HG02943 (cell line): ENCODE measurements around the gene HTN3.
"Not testable (repeated sequence)": the region's sequence is repeated elsewhere in the genome, so short reads cannot be mapped to it uniquely, and the experiment has no call there.

Source experiments
- ATAC-seq: cut with Tn5 transposase; IDR thresholded peaks from one replicate; pipeline ENCODE4 v1.9.1; 2021; ENCODE audit warnings: mild to moderate bottlenecking, low read depth, moderate library complexity; ENCODE audit not compliant: unreplicated experiment

The HTN3 gene

GRCh38 chr4:70028159-70028558 is at the start of gene HTN3:
TSS of gene HTN3 (plus strand) at chr4:70028459. CDS start at chr4:70030741, 2,282 bp downstream.
- not testable (repeated sequence) for ATAC-seq

- ATAC-seq, result no peak
Measured at GRCh38 chr4:69984030-69984443, 44.2 kb upstream of the HTN3 start.

GRCh38 chr4:69986663-69987062 is 41.6 kb upstream of the HTN3 start:
- no peak for ATAC-seq

DNA sequence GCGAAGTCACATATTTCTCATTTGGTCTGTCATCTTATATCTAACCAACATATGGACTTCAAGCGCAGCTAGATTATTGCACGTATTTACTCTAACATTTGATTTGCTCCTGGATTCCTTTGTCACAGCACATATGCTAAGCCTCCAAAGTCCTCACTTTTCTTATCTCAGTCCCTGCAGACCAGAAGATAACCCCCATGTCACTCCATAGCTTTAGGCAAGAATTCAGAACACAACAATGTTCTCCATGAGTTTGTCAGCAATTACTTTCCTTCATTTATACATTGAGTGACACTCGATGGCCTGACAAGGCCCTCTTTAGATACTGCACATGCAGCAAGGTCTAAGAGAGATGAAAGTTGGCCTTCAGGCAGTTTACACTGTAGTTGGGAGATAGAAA is 37.2 kb upstream of the HTN3 start:
- ATAC-seq, result no peak

GRCh38 chr4:69994782-69995181 is 33.5 kb upstream of the HTN3 start:
- ATAC-seq, result no peak

DNA sequence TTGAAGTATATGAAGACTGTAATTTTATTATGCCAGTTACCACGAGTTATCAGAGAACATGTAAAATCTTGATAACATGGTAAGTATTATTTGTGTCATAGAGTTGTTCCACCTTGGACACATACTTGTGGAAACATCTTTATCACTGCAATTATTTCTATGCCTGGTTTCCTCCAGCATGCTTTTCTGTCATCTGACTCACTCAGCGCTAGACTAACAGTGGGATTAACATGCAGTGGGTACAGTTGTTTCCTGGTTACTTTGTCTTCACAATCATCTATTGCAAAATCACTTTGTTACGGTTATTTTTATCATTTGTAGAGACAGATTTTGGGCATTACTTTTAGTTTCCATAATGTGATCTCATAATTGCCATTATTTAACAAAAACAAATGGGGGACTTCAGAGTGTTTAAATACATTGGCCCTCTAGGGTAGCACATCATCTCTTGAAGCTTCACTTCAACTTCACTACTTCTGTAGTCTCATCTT is 32.7 kb upstream of the HTN3 start, which contains the start of gene STATH:
STATH (plus strand) TSS at position 441 of the 491 bp plus-strand sequence. CDS start 2,472 bp downstream, outside the sequence.
- ATAC-seq, result no peak

DNA sequence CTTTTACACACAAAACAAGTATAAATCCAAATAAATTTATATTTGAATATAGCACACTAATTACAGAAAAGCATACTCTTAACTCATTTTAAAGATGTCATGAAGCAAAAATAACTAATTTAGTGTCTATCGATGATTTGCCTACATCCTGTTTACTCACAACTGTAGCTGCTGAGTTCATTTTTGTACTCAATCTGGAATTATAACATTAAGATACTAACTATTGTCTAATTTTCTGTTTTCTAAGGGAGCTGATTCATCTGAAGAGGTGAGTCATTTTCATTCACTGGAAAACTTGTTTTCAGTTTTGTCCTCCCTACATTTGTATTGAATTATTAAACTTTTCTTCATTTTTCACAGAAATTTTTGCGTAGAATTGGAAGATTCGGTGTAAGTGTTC is 28.8 kb upstream of the HTN3 start:
- no peak for ATAC-seq

- ATAC-seq, result no peak
Measured at GRCh38 chr4:70000711-70001110, 27.5 kb upstream of the HTN3 start.

- ATAC-seq, result no peak
Measured at GRCh38 chr4:70002507-70002906, 25.8 kb upstream of the HTN3 start.

DNA sequence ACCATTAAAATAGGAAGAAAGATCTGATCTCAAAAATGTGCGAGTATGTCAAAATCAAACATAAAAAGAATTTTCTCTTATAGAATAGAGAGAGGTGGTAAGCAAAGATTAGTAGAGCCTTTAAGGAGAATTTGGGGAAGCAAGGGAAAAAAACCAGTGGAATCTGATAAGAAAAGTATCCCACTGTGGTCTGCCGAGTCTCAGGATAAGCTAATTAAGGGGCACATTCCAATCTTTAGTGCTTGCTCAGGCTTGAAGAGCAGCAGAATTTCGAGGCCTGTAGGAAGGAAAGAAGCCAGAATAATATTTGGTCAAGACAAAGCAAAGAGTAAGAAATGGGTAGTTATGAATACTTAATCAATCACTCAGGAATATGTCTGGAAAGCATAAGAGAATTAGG is 19.5 kb upstream of the HTN3 start:
- ATAC-seq, result no peak

DNA sequence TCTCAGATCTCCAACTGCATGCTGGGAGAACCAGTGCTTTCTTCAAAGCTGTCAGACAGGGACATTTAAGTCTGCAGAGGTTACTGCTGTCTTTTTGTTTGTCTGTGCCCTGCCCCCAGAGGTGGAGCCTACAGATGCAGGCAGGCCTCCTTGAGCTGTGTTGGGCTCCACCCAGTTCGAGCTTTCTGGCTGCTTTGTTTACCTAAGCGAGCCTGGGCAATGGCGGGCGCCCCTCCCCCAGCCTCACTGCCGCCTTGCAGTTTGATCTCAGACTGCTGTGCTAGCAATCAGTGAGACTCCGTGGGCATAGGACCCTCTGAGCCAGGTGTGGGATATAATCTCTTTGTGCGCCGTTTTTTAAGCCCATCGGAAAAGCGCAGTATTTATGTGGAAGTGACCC is 9.3 kb upstream of the HTN3 start:
- not testable (repeated sequence) for ATAC-seq

DNA sequence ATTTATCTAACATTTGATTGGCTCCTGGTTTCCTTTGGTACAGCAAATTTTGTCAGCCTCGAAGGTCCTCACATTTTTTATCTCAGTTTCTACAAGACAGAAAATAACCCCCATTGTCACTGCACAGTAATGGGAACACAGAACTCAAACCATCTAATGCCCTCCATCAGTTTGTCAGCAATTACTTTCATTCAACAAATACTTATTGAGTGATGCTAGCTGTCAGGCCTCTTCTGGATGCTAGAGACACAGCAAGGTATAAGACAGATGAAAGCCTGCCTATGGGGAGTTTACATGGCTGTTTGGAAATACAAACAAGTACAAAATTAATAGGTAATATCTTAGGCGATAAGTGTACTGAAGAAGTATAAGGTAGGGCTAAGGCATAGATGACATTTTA is 5.0 kb upstream of the HTN3 start:
- no peak for ATAC-seq

DNA sequence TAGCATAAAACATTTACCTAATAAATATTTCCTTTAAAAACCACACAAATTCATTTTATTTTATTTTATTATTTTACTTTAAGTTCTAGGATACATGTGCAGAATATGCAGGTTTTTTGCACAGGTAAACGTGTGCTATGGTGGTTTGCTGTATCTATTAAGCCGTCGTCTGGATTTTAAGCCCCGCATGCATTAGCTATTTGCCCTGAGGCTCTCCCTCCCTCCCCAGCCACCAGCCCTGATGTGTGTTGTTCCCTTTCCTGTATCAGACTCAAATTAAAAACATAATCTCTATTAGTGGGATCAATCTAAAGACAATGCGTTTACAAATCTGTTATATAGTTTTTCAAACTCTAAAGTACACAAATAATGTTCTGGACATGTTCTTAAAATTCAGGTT is 1.2 kb upstream of the HTN3 start:
- ATAC-seq, result no peak

DNA sequence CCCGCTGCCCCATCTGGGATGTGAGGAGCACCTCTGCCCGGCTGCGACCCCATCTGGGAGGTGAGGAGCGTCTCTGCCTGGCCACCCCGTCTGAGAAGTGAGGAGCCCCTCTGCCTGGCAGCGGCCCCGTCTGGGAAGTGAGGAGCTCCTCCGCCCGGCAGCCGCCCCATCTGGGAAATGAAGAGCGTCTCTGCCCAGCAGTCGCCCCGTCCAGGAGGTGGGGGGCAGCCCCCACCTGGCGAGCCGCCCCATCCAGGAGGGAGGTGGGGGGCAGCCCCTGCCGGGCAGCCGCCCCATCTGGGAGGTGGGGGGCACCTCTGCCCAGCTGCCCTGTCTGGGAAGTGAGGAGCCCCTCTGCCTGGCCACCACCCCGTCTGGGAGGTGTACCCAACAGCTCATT is 9.3 kb downstream of the HTN3 start:
- ATAC-seq, result not testable (repeated sequence)

GRCh38 chr4:70039928-70040327 is 11.7 kb downstream of the HTN3 start:
- ATAC-seq, result not testable (repeated sequence)

DNA sequence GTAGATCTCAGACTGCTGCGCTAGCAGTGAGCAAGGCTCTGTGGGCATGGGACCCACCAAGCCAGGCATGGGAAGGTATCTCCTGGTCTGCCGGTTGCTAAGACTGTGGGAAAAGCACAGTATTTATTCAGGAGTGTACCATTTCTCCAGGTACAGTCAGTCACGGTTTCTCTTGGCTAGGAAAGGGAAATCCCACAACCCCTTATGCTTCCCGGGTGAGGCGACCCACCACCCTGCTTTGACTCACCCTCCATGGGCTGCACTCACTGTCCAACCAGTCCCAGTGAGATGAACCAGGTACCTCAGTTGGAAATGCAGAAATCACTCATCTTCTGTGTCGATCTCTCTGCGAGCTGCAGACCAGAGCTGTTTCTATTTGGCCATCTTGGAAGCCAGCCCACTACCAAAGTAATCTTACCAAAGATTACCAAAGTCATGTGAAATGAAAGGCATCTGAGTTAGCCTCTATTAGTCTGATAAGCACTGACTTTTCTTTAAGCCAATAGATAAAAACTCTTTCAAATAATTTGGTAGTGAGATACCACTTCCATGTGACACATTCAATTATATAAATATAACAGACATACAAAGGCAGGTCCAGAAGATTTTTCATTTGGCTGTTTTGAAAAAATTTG is 13.5 kb downstream of the HTN3 start:
- no peak for ATAC-seq

DNA sequence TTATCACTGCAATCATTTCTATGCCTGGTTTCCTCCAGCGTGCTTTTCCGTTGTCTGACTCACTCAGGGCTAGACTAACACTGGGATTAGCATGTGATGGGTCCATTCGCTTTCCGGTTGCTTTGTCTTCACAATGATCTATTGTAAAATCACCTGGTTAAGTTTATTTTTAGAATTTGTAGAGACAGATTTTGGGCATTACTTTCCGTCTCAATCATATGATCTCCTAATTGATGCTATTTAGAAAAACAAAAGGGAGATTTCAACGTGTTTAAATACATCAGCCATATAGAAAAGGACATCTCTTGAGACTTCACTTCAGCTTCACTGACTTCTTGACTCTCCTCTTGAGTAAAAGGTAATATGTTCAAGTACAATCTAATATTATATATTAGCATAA is 21.9 kb downstream of the HTN3 start, which contains the start of gene HTN1:
HTN1 (plus strand) TSS at position 301 of the 400 bp plus-strand sequence. CDS start 2,639 bp downstream, outside the sequence.
- ATAC-seq, result not testable (repeated sequence)

DNA sequence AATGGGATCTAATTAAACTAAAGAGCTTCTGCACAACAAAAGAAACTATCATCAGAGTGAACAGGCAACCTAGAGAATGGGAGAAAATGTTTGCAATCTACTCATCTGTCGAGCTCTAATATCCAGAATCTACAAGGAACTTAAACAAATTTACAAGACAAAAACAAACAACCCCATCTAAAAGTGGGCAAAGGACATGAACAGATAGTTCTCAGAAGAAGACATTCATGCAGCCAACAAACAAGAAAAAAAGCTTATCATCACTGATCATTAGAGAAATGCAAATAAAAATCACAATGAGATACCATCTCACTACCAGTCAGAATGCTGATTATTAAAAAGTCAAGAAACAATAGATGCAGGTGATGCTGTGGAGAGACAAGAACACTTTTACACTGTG is 28.3 kb downstream of the HTN3 start:
- ATAC-seq, result not testable (repeated sequence)

GRCh38 chr4:70057651-70058050 is 29.4 kb downstream of the HTN3 start:
- ATAC-seq, result no peak

- ATAC-seq, result no peak
Measured at GRCh38 chr4:70059149-70059548, 30.9 kb downstream of the HTN3 start.

DNA sequence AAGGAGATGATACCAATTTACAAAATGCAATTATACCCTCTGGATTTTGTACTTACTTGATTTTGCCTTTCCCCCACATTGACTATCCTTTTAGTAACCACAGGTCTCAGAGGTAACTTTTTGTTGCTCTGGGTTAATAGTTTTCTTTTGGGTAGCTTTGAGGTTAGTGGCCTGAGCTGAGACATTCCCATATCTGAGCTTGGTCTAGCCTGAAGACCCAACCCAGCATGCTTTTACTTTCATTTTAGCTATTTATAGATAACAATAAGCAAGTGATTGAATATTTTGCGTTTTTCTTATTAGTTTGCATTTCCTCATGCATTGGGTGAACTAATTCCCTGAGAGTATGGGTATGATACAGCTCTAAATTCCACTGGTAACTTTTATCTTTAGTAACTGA is 33.7 kb downstream of the HTN3 start:
- ATAC-seq, result peak; percentile 95

DNA sequence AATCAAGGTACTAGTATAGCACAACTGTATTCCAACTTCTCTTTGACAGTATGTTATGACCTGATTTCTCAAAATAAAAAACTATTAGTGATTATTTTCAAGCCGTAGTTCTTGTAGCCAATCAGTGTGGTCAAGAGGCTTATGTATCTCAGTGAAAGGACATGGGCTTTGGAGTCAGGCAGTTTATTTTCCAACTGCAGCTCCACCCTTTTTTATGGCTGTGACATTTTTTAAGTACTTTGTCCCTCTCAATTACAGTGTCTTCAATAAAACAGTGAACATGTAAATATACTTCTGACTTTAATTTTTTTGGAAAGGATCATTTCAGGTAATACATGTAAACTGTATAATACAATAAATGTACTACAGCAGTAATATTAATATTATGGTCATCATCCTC is 51.9 kb downstream of the HTN3 start:
- no peak for ATAC-seq
